K562 (cell line): ENCODE data around the gene SND1. TPM values are rescaled to one million over a fixed set of nuclear protein-coding genes. Genes with fewer than 3 reads are reported as not detected.

Source experiments
- BRCA1 ChIP-seq, 2 experiments: fragments of 450-650 bp in 1 of 2; sonication (generic) in 1 of 2; formaldehyde crosslinking in 1 of 2; IDR thresholded peaks; 2 replicates each; pipeline versions ENCODE4 v1.5.0 to v1.6.1; 2017 to 2020; ENCODE audit warnings: mild to moderate bottlenecking in 1 of 2, missing genetic modification reagents in 1 of 2
- BRD4 ChIP-seq: fragments of 200-600 bp; sonication (generic); IDR thresholded peaks from 2 replicates; pipeline ENCODE4 v1.6.1; 2017; ENCODE audit warnings: inconsistent platforms
- CAMTA2 ChIP-seq: fragments of 250-450 bp; sonication (Bioruptor Pico); conservative IDR thresholded peaks from 2 replicates; pipeline ENCODE4 v1.5.1; 2022
- GABPB2 ChIP-seq: fragments of 250-450 bp; sonication (Bioruptor Pico); conservative IDR thresholded peaks from 2 replicates; pipeline ENCODE4 v1.5.1; 2021; ENCODE audit warnings: mild to moderate bottlenecking
- ILF3 ChIP-seq: fragments of 450-650 bp; IDR thresholded peaks from 2 replicates; pipeline ENCODE4 v1.6.1; 2018; ENCODE audit warnings: antibody characterized with exemption, mild to moderate bottlenecking, moderate library complexity, borderline replicate concordance
- MAFK ChIP-seq: IDR thresholded peaks from 2 replicates; pipeline ENCODE4 v1.6.1; 2011; ENCODE audit warnings: low read length, improper control_type of control experiment
- MTA2 ChIP-seq: fragments of 450-650 bp; IDR thresholded peaks from 2 replicates; pipeline ENCODE4 v1.6.1; 2016; ENCODE audit warnings: low read depth
- NCOA6 ChIP-seq: fragments of 450-650 bp; IDR thresholded peaks from 2 replicates; pipeline ENCODE4 v1.6.1; 2017; ENCODE audit warnings: mild to moderate bottlenecking
- NR2C1 ChIP-seq, 2 experiments: fragments of 450-650 bp; IDR thresholded peaks; 2 replicates each; pipeline ENCODE4 v1.6.1; 2017; ENCODE audit warnings: mild to moderate bottlenecking in 2 of 2, antibody characterized with exemption in 1 of 2, inconsistent platforms in 1 of 2, missing compliant biosample characterization in 1 of 2, missing genetic modification characterization in 1 of 2
- PML ChIP-seq: IDR thresholded peaks from 2 replicates; pipeline ENCODE4 v1.6.1; 2012; ENCODE audit warnings: low read length, inconsistent platforms
- POLR2B ChIP-seq: fragments of 450-650 bp; IDR thresholded peaks from 2 replicates; pipeline ENCODE4 v1.6.1; 2018; ENCODE audit warnings: low read depth; ENCODE audit not compliant: partially characterized antibody
- POU5F1 ChIP-seq: fragments of 150-350 bp; IDR thresholded peaks from 2 replicates; pipeline ENCODE4 v1.6.1; 2014; ENCODE audit warnings: borderline replicate concordance, low read length, low read depth, mild to moderate bottlenecking; ENCODE audit not compliant: partially characterized antibody
- SPI1 ChIP-seq: IDR thresholded peaks from 2 replicates; pipeline ENCODE4 v1.6.1; 2011; ENCODE audit warnings: low read depth, low read length, control low read depth, borderline replicate concordance
- XRCC4 ChIP-seq: IDR thresholded peaks from one replicate; pipeline ENCODE4 v1.6.1; 2011; ENCODE audit not compliant: insufficient read depth, insufficient read length; ENCODE audit errors: extremely low read depth
- ZFPM2 ChIP-seq: fragments of 250-450 bp; sonication (Bioruptor Pico); IDR thresholded peaks from 2 replicates; pipeline ENCODE4 v1.5.1; 2022; ENCODE audit warnings: mild to moderate bottlenecking
- ZNF174 ChIP-seq: fragments of 250-450 bp; sonication (Bioruptor Pico); IDR thresholded peaks from 2 replicates; pipeline ENCODE4 v1.4.0; 2020; ENCODE audit warnings: mild to moderate bottlenecking
- ZNF282 ChIP-seq: sonication (generic); formaldehyde crosslinking; IDR thresholded peaks from 2 replicates; pipeline ENCODE4 v1.8.1; 2023; ENCODE audit warnings: missing genetic modification reagents
- ZNF354B ChIP-seq: fragments of 250-450 bp; sonication (Bioruptor Pico); IDR thresholded peaks from 2 replicates; pipeline ENCODE4 v1.4.0; 2020
- ZNF76 ChIP-seq: fragments of 250-450 bp; sonication (Bioruptor Pico); IDR thresholded peaks from 2 replicates; pipeline ENCODE4 v1.4.0; 2020; ENCODE audit warnings: mild to moderate bottlenecking, moderate library complexity, borderline replicate concordance
- polyA plus RNA-seq, 8 experiments: library from polyadenylated mRNA; depleted of rRNA in 4 of 8; stranded (reverse) in 5 of 8; unstranded in 3 of 8; fragments of >200 nt; fragmentation: Nextera tagmentation in 2 of 8; fragmentation: Illumina TruSeq in 1 of 8; extraction: Ambion mirVana in 2 of 8; extraction: Trizol in 1 of 8; gene quantifications; 2 replicates each; pipeline versions ENCODE4 v1.2.1 to v1.2.3, GENCODE V29; 2011 to 2014; ENCODE audit warnings: inconsistent platforms in 1 of 8, missing spikeins in 1 of 8
- total RNA-seq, 7 experiments: library from RNA; depleted of rRNA in 6 of 7; stranded (reverse); fragments of >200 nt in 6 of 7; fragmentation: Illumina TruSeq in 2 of 7; extraction: Trizol in 2 of 7; gene quantifications; 2 replicates each; pipeline versions ENCODE4 v1.2.1 to v1.2.3, GENCODE V29; 2011 to 2021; ENCODE audit warnings: low replicate concordance in 1 of 7
- TF ChIP-seq, protein P1 (sequence below): sonication (generic); formaldehyde crosslinking; IDR thresholded peaks from 2 replicates; pipeline ENCODE4 v1.8.0; 2022; ENCODE audit warnings: missing genetic modification reagents, mild to moderate bottlenecking, moderate library complexity, borderline replicate concordance
- TF ChIP-seq, protein P2 (sequence below): fragments of 250-450 bp; sonication (Bioruptor Pico); IDR thresholded peaks from 2 replicates; pipeline ENCODE4 v1.8.0; 2021; ENCODE audit warnings: borderline replicate concordance, mild to moderate bottlenecking, moderate library complexity; ENCODE audit not compliant: poor library complexity, severe bottlenecking
- TF ChIP-seq, protein P3 (sequence below): sonication (generic); formaldehyde crosslinking; IDR thresholded peaks from 2 replicates; pipeline ENCODE4 v1.8.1; 2023; ENCODE audit warnings: mild to moderate bottlenecking, missing genetic modification reagents

The SND1 gene
- total and polyA plus RNA-seq, 9 of the 15 experiments (the other 6 are each of a cell fraction or from before 2014, with no cell fraction given): 46.5 to 307 (median 191) TPM

DNA sequence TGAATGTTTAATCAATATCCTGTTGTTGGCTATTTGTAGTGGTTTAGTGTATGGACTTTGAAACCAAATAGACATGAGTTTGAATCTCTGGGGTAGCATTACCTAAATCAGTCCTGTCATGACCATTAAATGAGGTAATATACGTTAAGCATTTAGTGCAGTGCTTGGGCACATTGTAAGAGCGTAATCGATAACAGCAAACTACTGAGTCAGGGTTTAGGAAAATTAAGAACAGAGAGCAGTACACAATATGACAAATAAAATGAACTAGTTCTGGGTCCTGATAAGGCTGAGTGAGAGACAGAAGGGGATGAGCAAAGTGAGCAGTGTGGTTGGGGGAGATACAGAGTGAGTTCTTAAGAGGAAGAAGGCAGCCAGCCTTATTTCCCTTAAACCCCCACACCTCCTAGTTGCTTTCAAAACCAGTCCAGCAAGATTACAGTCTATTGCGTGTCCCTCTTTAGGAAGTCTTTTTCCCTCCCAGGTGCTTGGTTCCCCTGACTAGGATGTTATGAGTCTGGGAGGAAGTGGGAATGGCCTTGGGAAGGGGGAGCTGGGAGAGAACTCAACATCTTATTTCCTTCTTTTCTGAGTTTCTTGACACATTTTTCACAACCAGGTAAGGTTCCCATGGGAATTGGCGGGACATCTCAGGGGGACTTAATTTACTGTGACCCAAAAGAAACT is 171.0 kb downstream of the SND1 start (continued):
- no peak; the same call in 1 of the 2 replicates for TF ChIP-seq ZNF76 (CRISPR knock-in tag)
- TF ChIP-seq SPI1: peak; percentile 90
- TF ChIP-seq XRCC4: no peak
- TF ChIP-seq, protein P1, sequence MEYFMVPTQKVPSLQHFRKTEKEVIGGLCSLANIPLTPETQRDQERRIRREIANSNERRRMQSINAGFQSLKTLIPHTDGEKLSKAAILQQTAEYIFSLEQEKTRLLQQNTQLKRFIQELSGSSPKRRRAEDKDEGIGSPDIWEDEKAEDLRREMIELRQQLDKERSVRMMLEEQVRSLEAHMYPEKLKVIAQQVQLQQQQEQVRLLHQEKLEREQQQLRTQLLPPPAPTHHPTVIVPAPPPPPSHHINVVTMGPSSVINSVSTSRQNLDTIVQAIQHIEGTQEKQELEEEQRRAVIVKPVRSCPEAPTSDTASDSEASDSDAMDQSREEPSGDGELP (CRISPR knock-in tag): no peak
- TF ChIP-seq NCOA6: no peak
- no peak for TF ChIP-seq POU5F1
- no peak for TF ChIP-seq ILF3
- no peak for TF ChIP-seq ZNF282 (CRISPR knock-in tag)
- TF ChIP-seq BRD4: no peak; the same call in 1 of the 2 replicates
- TF ChIP-seq CAMTA2 (CRISPR knock-in tag): no peak
- no peak for TF ChIP-seq GABPB2
- TF ChIP-seq BRCA1 (IDR thresholded peaks at IDR 0.05): no peak
- TF ChIP-seq BRCA1 (CRISPR knock-in tag; IDR thresholded peaks at IDR 0.05): no peak
- TF ChIP-seq ZNF354B (CRISPR knock-in tag): no peak
- peak; percentile 66 for TF ChIP-seq MTA2
- TF ChIP-seq, protein P2, sequence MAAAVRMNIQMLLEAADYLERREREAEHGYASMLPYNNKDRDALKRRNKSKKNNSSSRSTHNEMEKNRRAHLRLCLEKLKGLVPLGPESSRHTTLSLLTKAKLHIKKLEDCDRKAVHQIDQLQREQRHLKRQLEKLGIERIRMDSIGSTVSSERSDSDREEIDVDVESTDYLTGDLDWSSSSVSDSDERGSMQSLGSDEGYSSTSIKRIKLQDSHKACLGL (CRISPR knock-in tag): no peak
- TF ChIP-seq ZNF174: no peak
- peak; percentile 61; the same call in 1 of the 2 replicates for TF ChIP-seq PML
- TF ChIP-seq, protein P3, sequence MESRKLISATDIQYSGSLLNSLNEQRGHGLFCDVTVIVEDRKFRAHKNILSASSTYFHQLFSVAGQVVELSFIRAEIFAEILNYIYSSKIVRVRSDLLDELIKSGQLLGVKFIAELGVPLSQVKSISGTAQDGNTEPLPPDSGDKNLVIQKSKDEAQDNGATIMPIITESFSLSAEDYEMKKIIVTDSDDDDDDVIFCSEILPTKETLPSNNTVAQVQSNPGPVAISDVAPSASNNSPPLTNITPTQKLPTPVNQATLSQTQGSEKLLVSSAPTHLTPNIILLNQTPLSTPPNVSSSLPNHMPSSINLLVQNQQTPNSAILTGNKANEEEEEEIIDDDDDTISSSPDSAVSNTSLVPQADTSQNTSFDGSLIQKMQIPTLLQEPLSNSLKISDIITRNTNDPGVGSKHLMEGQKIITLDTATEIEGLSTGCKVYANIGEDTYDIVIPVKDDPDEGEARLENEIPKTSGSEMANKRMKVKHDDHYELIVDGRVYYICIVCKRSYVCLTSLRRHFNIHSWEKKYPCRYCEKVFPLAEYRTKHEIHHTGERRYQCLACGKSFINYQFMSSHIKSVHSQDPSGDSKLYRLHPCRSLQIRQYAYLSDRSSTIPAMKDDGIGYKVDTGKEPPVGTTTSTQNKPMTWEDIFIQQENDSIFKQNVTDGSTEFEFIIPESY (CRISPR knock-in tag): no peak
- no peak for TF ChIP-seq ZFPM2 (CRISPR knock-in tag)
- peak; percentile 39 for TF ChIP-seq POLR2B
- no peak; the same call in 1 of the 2 replicates for TF ChIP-seq MAFK
- no peak for TF ChIP-seq NR2C1 (IDR thresholded peaks at IDR 0.05)
- TF ChIP-seq NR2C1 (tag; IDR thresholded peaks at IDR 0.05): no peak
